GM10266 (cell line): ENCODE results near the gene APOM.

ENCODE experiments used
- DNase-seq: peaks from one replicate; pipeline ENCODE4 v3.0.0; 2012; ENCODE audit errors: extremely low spot score
- TF ChIP-seq, protein P1 (sequence below): IDR thresholded peaks from 2 replicates; pipeline ENCODE4 v1.5.1; 2012; ENCODE audit warnings: mild to moderate bottlenecking, low read depth; ENCODE audit not compliant: control insufficient read depth, insufficient read depth; ENCODE audit errors: missing control alignments

The APOM gene

DNA sequence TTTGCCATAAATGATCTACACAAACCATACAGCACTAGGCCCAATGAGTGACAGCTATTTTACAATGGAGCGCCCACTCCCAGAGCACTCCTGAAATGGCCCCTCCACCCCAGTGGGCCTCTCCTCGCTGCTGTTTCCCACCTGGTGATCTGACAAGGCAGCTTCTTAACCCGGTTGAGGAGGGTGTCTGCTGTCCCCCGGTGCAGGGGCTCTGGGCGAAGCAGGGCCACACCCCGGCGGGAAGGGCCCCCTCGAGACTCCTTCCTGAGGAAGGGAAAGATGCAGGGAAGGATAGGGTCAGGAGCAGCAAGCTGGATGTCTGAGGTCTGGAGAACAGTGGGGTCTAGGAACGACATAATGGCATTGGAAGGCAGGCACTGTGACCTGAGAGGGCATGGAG lies 37.2 kb downstream of the APOM start:
- no peak for DNase-seq
- TF ChIP-seq, protein P1, sequence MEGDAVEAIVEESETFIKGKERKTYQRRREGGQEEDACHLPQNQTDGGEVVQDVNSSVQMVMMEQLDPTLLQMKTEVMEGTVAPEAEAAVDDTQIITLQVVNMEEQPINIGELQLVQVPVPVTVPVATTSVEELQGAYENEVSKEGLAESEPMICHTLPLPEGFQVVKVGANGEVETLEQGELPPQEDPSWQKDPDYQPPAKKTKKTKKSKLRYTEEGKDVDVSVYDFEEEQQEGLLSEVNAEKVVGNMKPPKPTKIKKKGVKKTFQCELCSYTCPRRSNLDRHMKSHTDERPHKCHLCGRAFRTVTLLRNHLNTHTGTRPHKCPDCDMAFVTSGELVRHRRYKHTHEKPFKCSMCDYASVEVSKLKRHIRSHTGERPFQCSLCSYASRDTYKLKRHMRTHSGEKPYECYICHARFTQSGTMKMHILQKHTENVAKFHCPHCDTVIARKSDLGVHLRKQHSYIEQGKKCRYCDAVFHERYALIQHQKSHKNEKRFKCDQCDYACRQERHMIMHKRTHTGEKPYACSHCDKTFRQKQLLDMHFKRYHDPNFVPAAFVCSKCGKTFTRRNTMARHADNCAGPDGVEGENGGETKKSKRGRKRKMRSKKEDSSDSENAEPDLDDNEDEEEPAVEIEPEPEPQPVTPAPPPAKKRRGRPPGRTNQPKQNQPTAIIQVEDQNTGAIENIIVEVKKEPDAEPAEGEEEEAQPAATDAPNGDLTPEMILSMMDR = no peak

DNA sequence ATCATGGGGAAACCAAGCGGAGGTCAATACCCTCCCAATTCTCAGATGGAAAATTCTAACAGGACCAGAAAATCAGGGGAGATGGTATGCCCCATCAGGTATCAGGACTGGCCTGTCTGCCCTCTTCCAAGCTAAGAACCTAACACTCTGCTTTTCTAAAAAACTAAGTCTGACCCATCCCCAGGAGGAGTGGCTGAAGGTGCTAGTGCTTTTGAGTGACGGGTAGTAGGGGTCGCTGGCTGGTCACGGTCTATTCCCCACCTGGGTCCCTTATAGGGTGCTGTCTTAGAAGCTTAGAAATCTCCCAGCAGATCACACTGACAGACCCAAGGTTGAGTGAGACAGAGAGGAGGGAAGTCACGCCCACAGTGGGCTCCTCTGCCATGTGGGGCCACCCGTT lies 37.8 kb downstream of the APOM start:
- no peak for DNase-seq
- TF ChIP-seq, protein P1 = no peak

DNA sequence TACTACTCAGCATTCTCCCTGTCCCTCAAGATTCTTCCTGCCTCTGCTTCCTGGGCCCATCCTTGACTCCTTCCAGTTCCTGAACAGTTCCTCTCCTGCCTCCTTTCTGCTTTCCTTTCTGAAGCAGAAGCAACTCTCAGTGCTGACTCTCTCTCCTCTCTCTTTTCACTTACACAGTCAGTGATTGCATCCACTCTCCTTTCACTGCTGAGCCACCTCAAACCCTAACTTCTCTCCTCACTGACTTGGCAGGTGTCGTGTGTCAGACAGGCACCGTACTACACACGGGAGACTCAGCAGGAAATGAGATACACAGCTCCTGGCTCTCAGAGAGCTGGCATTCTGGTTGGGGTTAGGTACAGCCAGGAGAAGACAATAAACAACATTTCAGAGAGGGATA lies 41.9 kb downstream of the APOM start:
- no peak for DNase-seq
- TF ChIP-seq, protein P1 = no peak

DNA sequence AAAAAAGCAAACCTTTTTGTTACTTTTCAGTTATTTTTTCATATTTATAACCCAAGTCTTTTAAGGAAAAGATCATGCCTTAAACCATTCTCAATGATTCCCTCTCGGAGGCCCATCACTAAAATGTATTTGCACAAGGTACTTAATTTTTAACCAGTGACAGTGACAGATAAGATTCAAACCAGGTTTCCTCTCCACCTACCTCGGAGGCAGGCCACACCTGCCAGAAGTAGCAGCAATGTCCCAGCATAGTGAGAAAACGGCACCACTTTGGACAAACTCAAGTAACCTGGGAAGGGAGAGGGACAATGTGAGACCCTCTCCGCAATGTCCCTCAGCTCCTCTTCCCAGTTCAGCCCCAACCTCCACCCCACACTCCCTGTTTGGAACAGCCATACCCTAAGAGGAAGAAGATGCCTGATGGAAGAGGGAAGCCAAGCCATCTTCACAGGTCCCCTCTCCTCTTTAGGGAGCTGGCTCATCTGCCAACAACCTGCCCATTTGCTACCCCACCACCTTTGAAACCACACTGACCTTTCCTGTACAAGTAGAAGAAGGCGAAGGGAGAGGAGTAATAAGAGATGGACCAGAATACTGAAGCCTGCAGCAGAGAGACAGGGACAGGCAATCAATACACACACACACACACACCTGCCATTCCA lies 45.2 kb downstream of the APOM start:
- no peak for DNase-seq
- TF ChIP-seq, protein P1 = no peak

DNA sequence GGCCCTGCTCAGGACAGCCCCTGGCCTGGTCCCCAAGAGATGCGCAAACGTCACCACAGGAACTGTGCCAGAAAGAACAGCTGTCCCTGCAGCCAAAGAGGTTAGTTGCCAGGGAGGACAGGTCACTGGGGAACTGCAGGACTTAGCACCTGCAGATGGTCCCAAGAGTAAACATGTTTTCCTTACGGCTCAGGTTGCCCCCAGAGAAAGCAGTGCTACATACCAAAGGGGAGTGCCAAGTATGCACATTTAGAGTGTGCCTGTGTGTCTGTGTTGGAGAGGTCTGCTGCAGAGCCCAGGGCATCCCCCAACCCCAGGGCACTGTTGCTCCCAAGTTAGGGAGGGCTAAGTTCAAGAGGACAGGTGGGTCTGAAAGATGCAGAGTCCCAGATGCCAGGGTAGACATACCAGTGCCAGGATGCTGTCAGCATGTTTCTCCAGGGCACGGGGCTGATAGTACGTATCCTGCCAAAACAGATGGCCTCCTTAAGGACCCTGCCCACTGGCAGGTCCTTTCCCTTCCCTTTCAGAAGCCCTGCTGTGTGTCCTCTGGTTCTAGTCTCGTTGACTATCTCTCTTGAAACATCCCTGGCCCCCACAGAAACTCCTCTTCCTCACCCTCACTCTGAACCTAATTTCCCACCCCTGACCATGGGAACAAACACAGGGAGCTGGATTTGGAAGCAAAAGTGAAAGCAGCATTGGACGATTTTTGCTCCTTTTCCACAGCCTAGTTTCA lies 46.1 kb downstream of the APOM start:
- no peak for DNase-seq
- TF ChIP-seq, protein P1 = no peak

DNA sequence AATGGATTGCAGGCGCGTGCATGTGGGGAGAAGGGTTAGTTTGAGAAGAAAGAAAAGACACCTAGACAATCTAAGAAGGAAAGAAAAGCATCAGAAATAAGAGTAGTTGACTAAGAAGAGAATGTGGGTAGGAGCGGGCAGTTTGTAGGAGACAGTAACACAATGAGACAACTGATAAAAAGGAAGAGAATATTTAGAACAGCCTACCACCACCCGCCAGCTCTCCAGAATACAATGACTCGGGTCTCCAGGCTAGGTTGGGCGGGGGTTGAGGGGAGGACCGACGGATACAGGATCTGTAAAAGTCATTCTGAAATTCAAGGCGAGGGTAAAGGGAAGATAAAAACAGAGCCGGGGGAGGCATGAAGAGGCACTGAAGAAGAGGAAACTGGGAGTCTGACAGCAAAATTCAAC lies 46.7 kb downstream of the APOM start:
- DNase-seq = no peak

More for the DNA sequence above, 46.7 kb downstream of the APOM start:
- TF ChIP-seq, protein P1 = no peak
